ENCODE data around the gene DDC.

- no peak for TF ChIP-seq CTCF (IDR thresholded peaks at IDR 0.05)
- TF ChIP-seq POLR2A (IDR thresholded peaks at IDR 0.05) = no peak
- TF ChIP-seq POLR2AphosphoS5 (IDR thresholded peaks at IDR 0.05) = peak in 1 of 3 donors; percentile 46
Measured at GRCh38 chr7:50556247-50556991, 8.8 kb downstream of the DDC start.
